VCaP (cell line): Measurements from ENCODE around the gene CACNA2D3.

Experiments
- H3K27ac ChIP-seq: fragments of 450-650 bp; 2 replicates; pipeline ENCODE4 v1.5.1; 2017
- CTCF ChIP-seq: fragments of 450-650 bp; conservative IDR thresholded peaks from 2 replicates; pipeline ENCODE4 v1.5.1; 2017; ENCODE audit warnings: mild to moderate bottlenecking, moderate library complexity

Gene CACNA2D3

GRCh38 chr3:54905920-54906319, 783.6 kb downstream of the CACNA2D3 start:
- no peak for TF ChIP-seq CTCF
- H3K27ac ChIP-seq: no peak overlapping the region

- TF ChIP-seq CTCF: no peak
- H3K27ac ChIP-seq: no peak overlapping the region
Observed at GRCh38 chr3:54906763-54907162, 784.4 kb downstream of the CACNA2D3 start.

GRCh38 chr3:54909191-54909590, 786.8 kb downstream of the CACNA2D3 start:
- no peak for TF ChIP-seq CTCF
- no peak overlapping the region for H3K27ac ChIP-seq

GRCh38 chr3:54914180-54914579, 791.8 kb downstream of the CACNA2D3 start:
- TF ChIP-seq CTCF: no peak
- no peak overlapping the region for H3K27ac ChIP-seq

GRCh38 chr3:54915181-54915580, 792.8 kb downstream of the CACNA2D3 start:
- no peak overlapping the region for H3K27ac ChIP-seq
- TF ChIP-seq CTCF: no peak

GRCh38 chr3:54915976-54916375, 793.6 kb downstream of the CACNA2D3 start:
- TF ChIP-seq CTCF: no peak
- H3K27ac ChIP-seq: no peak overlapping the region

GRCh38 chr3:54916732-54917131, 794.4 kb downstream of the CACNA2D3 start:
- no peak for TF ChIP-seq CTCF
- no peak overlapping the region for H3K27ac ChIP-seq

- H3K27ac ChIP-seq: no peak overlapping the region
- TF ChIP-seq CTCF: no peak
Observed at GRCh38 chr3:54917174-54917573, 794.8 kb downstream of the CACNA2D3 start.
